Tibial nerve (tissue), 4 donors: Measurements from ENCODE around the gene RPEL1. TPM values are rescaled to one million over a fixed set of nuclear protein-coding genes. Genes with fewer than 3 reads are reported as not detected.

Experiments
- DNase-seq, 2 donors: peaks; one replicate each; pipeline ENCODE4 v3.0.0-alpha.2; 2019; ENCODE audit warnings: low spot score in 2 of 2
- H3K27ac ChIP-seq, 4 donors: fragments of 200-600 bp; sonication (generic) in 3 of 4; one replicate each; pipeline ENCODE4 v1.5.1; 2017 to 2019; ENCODE audit warnings: mild to moderate bottlenecking in 1 of 4
- H3K27me3 ChIP-seq, 2 donors: fragments of 200-600 bp; sonication (generic) in 1 of 2; one replicate each; pipeline versions ENCODE4 v1.5.1 to v1.6.0; 2017 to 2019
- H3K36me3 ChIP-seq, 3 donors: fragments of 200-600 bp; sonication (generic); one replicate each; pipeline ENCODE4 v1.5.1; 2018 to 2019
- H3K4me1 ChIP-seq, 4 donors: fragments of 200-600 bp; sonication (generic) in 3 of 4; one replicate each; pipeline ENCODE4 v1.5.1; 2017 to 2019
- H3K4me3 ChIP-seq, 4 donors: fragments of 200-600 bp; sonication (generic) in 3 of 4; one replicate each; pipeline ENCODE4 v1.5.1; 2017 to 2019; ENCODE audit warnings: mild to moderate bottlenecking in 1 of 4, moderate library complexity in 1 of 4
- H3K9me3 ChIP-seq, 4 donors: fragments of 200-600 bp; sonication (generic) in 3 of 4; one replicate each; pipeline ENCODE4 v1.5.1; 2017 to 2019
- CTCF ChIP-seq, 5 experiments: fragments of 200-600 bp in 3 of 5; fragments of 450-650 bp in 2 of 5; sonication (generic) in 3 of 5; IDR thresholded peaks; one replicate each; pipeline ENCODE4 v1.5.1; 2016 to 2019; ENCODE audit warnings: antibody characterized with exemption in 5 of 5, mild to moderate bottlenecking in 3 of 5, moderate library complexity in 2 of 5
- EP300 ChIP-seq, 2 donors: sonication (generic); formaldehyde crosslinking; IDR thresholded peaks; one replicate each; pipeline ENCODE4 v1.6.1; 2017; ENCODE audit warnings: antibody characterized with exemption in 2 of 2, mild to moderate bottlenecking in 1 of 2
- POLR2A ChIP-seq, 2 donors: fragments of 450-650 bp; IDR thresholded peaks; one replicate each; pipeline ENCODE4 v1.6.1; 2017; ENCODE audit warnings: antibody characterized with exemption in 2 of 2, mild to moderate bottlenecking in 2 of 2, moderate library complexity in 2 of 2
- WGBS, 2 donors: methylation state at CpG; one replicate each; pipeline ENCODE4 v1.1.5; 2018; 5-methylcytosine and 5-hydroxymethylcytosine counted together
- total RNA-seq, 4 donors: library from RNA; depleted of rRNA; stranded (reverse); fragments of >200 nt; gene quantifications; one replicate each; pipeline ENCODE4 v1.1.0, GENCODE V29; 2016

Gene RPEL1
- total RNA-seq, 4 donors from 2014 or later: not detected

GRCh38 chr10:103265717-103266329 is 20.1 kb downstream of the RPEL1 start:
- peak; percentile 31 to 65 for DNase-seq
- H3K36me3 ChIP-seq: no peaks in the 10 kb centered on the region
- no peak for TF ChIP-seq EP300 (IDR thresholded peaks at IDR 0.05)
- no peak for TF ChIP-seq CTCF (IDR thresholded peaks at IDR 0.05)

GRCh38 chr10:103273041-103273441 is 27.4 kb downstream of the RPEL1 start:
- H3K4me3 ChIP-seq: no peak overlapping the region
- peak in 1 of 2 donors; percentile 5 for DNase-seq
- 29 to 40% methylated on average over 4 of the region's 4 CpGs for WGBS, 2 donors
- no peaks in the 10 kb centered on the region for H3K9me3 ChIP-seq
- H3K4me1 ChIP-seq: peaks cover 0 to 16% (median 4%) of the 10 kb centered on the region in 4 donors
- no peak for TF ChIP-seq POLR2A (IDR thresholded peaks at IDR 0.05)
- no peak for TF ChIP-seq EP300 (IDR thresholded peaks at IDR 0.05)
- no peak for TF ChIP-seq CTCF (IDR thresholded peaks at IDR 0.05)
- H3K27me3 ChIP-seq: peaks cover 0 to 28% of the 10 kb centered on the region in 2 donors
- H3K36me3 ChIP-seq: no peaks in the 10 kb centered on the region
- H3K27ac ChIP-seq: no peak overlapping the region

More at GRCh38 chr10:103265717-103266329, 20.1 kb downstream of the RPEL1 start:
- Histone ChIP-seq H3K4me3 (no peak overlapping the region), H3K4me1 (no peaks in the 10 kb centered on the region), H3K9me3 (no peaks in the 10 kb centered on the region), H3K27ac (no peak overlapping the region), H3K27me3 (no peaks in the 10 kb centered on the region)
- WGBS, 2 donors: 32 to 34% methylated on average over 11 of the region's 11 CpGs

GRCh38 chr10:103276251-103276895 is 30.7 kb downstream of the RPEL1 start:
- WGBS, 2 donors: 12 to 14% methylated on average over 13 to 21 of the region's 21 CpGs
- no peaks in the 10 kb centered on the region for H3K36me3 ChIP-seq
- no peak for TF ChIP-seq EP300 (IDR thresholded peaks at IDR 0.05)
- TF ChIP-seq POLR2A (IDR thresholded peaks at IDR 0.05): no peak
- no peak for TF ChIP-seq CTCF (IDR thresholded peaks at IDR 0.05)
- peak overlapping the region in 1 of 4 donors; percentile 15 for H3K4me3 ChIP-seq
- H3K9me3 ChIP-seq: no peaks in the 10 kb centered on the region
- H3K4me1 ChIP-seq: peaks cover 0 to 16% (median 4%) of the 10 kb centered on the region in 4 donors
- H3K27ac ChIP-seq: no peak overlapping the region
- DNase-seq: no peak
- peaks cover 0 to 61% of the 10 kb centered on the region in 2 donors for H3K27me3 ChIP-seq

- H3K36me3 ChIP-seq: no peaks in the 10 kb centered on the region
- TF ChIP-seq EP300 (IDR thresholded peaks at IDR 0.05) (no peak), POLR2A (IDR thresholded peaks at IDR 0.05) (no peak), CTCF (IDR thresholded peaks at IDR 0.05) (no peak)
- H3K9me3 ChIP-seq: no peaks in the 10 kb centered on the region
- no peak within 1 kb of the TSS for H3K27ac ChIP-seq
- peaks cover 0 to 16% (median 4%) of the 10 kb centered on the region in 4 donors for H3K4me1 ChIP-seq
- H3K27me3 ChIP-seq: peaks cover 0 to 68% of the 10 kb centered on the region in 2 donors
- DNase-seq: no peak
- WGBS, 2 donors: 0% methylated on average over 3 to 43 of the region's 105 CpGs
- H3K4me3 ChIP-seq: peak within 1 kb of the TSS in 2 of 4 donors; percentile 15 to 18
Measured at GRCh38 chr10:103276896-103277712, 31.4 kb downstream of the RPEL1 start, which contains the start of gene INA. TSS of gene INA (plus strand) at chr10:103277138. CDS start at chr10:103277212, 74 bp downstream.
